GM12891 (cell line): ENCODE data around the gene TMEM169.

Experiments
- POLR2A ChIP-seq: IDR thresholded peaks from 2 replicates; pipeline ENCODE4 v1.6.1; 2011; ENCODE audit warnings: low read depth, low read length, control low read depth
- POU2F2 ChIP-seq: IDR thresholded peaks from 2 replicates; pipeline ENCODE4 v1.6.1; 2011; ENCODE audit warnings: low read depth, mild to moderate bottlenecking, control low read depth, low read length, moderate library complexity
- SPI1 ChIP-seq: IDR thresholded peaks from 2 replicates; pipeline ENCODE4 v1.6.1; 2011; ENCODE audit warnings: low read depth, low read length, control low read depth

DNA sequence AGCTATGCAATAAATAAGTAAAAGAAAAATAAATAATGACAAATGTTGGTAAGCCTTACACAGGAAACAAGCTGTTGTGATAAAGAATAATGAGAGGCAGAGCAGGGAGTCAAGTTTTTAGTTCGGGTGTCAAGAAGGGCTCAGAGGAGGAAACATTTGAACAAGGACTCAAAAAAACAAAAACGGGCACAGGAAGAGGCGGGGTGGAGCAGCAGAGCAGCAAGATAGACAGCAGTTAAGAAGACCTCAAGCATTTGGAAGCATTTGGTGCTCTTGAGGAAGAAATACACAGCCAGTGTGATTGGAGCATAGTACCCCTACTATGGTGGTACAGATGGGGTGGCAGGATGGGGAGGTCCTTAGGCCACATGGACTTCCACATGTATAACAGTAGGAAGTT is 2.8 kb downstream of the TMEM169 start:
- no peak for TF ChIP-seq SPI1
- TF ChIP-seq POLR2A: no peak
- no peak for TF ChIP-seq POU2F2
